Measurements from ENCODE around the gene SLC26A11. TPM values are rescaled to one million over a fixed set of nuclear protein-coding genes. Genes with fewer than 3 reads are reported as not detected.

The SLC26A11 gene
- total RNA-seq, 4 donors from 2014 or later, result 10.0 to 38.7 (median 16.0) TPM

GRCh38 chr17:80213643-80213975, 6.6 kb upstream of the SLC26A11 start:
- Histone ChIP-seq H3K4me1 (no peaks in the 10 kb centered on the region), H3K27me3 (no peaks in the 10 kb centered on the region), H3K4me3 (no peak overlapping the region), H3K27ac (no peak overlapping the region), H3K9me3 (no peaks in the 10 kb centered on the region), H3K36me3 (no peaks in the 10 kb centered on the region)
- TF ChIP-seq CTCF (IDR thresholded peaks at IDR 0.05) (no peak), POLR2A (IDR thresholded peaks at IDR 0.05) (no peak)
- intact Hi-C loops (cut with DNase I; ENCODE audit: low total_unique reads), result no loop called here
- no peak for DNase-seq

- Histone ChIP-seq H3K36me3 (no peaks in the 10 kb centered on the region), H3K4me1 (no peaks in the 10 kb centered on the region), H3K9me3 (no peaks in the 10 kb centered on the region), H3K4me3 (no peak overlapping the region), H3K27me3 (no peaks in the 10 kb centered on the region), H3K27ac (no peak overlapping the region)
- intact Hi-C loops (cut with DNase I; ENCODE audit: low total_unique reads), result no loop called here
- DNase-seq, result no peak
- TF ChIP-seq CTCF (IDR thresholded peaks at IDR 0.05), result no peak
- no peak for TF ChIP-seq POLR2A (IDR thresholded peaks at IDR 0.05)
Observed at GRCh38 chr17:80214012-80214877, 6.0 kb upstream of the SLC26A11 start.

- TF ChIP-seq CTCF (IDR thresholded peaks at IDR 0.05) (no peak), POLR2A (IDR thresholded peaks at IDR 0.05) (no peak)
- Histone ChIP-seq H3K9me3 (no peaks in the 10 kb centered on the region), H3K4me1 (no peaks in the 10 kb centered on the region), H3K27me3 (no peaks in the 10 kb centered on the region), H3K4me3 (no peak overlapping the region), H3K27ac (no peak overlapping the region), H3K36me3 (no peaks in the 10 kb centered on the region)
- intact Hi-C loops (cut with DNase I; ENCODE audit: low total_unique reads), result no loop called here
- no peak for DNase-seq
Observed at GRCh38 chr17:80214878-80215210, 5.4 kb upstream of the SLC26A11 start.

- intact Hi-C loops (cut with DNase I; ENCODE audit: low total_unique reads), result no loop called here
- Histone ChIP-seq H3K27me3 (no peaks in the 10 kb centered on the region), H3K4me1 (peaks cover 0 to 6% of the 10 kb centered on the region in 2 donors), H3K27ac (no peak overlapping the region), H3K36me3 (no peaks in the 10 kb centered on the region), H3K9me3 (no peaks in the 10 kb centered on the region), H3K4me3 (no peak overlapping the region)
- TF ChIP-seq POLR2A (IDR thresholded peaks at IDR 0.05), result no peak
- TF ChIP-seq CTCF (IDR thresholded peaks at IDR 0.05), result no peak
- DNase-seq, result no peak
Observed at GRCh38 chr17:80216473-80217456, 3.5 kb upstream of the SLC26A11 start.

Data from uterus (tissue), 4 donors.